ENCODE results near the gene CATSPER1.

CATSPER1 gene

DNA sequence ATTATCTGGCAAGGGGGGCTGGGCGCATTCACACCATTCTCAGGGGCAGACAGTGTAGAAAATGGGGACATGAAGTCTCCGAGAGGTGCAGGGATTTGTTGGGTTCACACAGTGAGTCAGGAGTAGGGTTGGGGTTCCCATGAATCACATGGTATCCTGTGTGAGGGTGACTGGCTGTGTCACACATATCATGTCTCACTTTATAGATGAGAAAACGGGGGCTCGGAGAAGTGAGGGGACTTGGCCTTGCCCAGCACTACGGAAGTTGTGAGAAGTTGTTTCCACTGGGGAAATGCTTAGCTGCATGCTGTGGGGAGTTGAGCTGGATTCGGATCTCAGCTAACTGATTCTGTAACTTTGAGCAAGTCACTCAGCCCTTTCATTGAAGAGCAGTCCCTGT is 18.5 kb upstream of the CATSPER1 start:
- TF ChIP-seq, protein P1, sequence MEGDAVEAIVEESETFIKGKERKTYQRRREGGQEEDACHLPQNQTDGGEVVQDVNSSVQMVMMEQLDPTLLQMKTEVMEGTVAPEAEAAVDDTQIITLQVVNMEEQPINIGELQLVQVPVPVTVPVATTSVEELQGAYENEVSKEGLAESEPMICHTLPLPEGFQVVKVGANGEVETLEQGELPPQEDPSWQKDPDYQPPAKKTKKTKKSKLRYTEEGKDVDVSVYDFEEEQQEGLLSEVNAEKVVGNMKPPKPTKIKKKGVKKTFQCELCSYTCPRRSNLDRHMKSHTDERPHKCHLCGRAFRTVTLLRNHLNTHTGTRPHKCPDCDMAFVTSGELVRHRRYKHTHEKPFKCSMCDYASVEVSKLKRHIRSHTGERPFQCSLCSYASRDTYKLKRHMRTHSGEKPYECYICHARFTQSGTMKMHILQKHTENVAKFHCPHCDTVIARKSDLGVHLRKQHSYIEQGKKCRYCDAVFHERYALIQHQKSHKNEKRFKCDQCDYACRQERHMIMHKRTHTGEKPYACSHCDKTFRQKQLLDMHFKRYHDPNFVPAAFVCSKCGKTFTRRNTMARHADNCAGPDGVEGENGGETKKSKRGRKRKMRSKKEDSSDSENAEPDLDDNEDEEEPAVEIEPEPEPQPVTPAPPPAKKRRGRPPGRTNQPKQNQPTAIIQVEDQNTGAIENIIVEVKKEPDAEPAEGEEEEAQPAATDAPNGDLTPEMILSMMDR (IDR thresholded peaks at IDR 0.05; ENCODE audit: poor library complexity, severe bottlenecking): no peak
- no peak for ATAC-seq (ENCODE audit: low read depth)
- no peaks in the 10 kb centered on the region for H3K27me3 ChIP-seq (ENCODE audit: insufficient read depth, poor library complexity, severe bottlenecking)
- no peak for DNase-seq (ENCODE audit: low spot score)
- no peaks in the 10 kb centered on the region for H3K4me1 ChIP-seq (ENCODE audit: insufficient read depth, poor library complexity, severe bottlenecking)
- H3K36me3 ChIP-seq (ENCODE audit: low read depth): no peaks in the 10 kb centered on the region
- H3K27ac ChIP-seq (ENCODE audit: poor library complexity, severe bottlenecking): no peak overlapping the region
- no peak overlapping the region for H3K4me3 ChIP-seq (ENCODE audit: severe bottlenecking)
- no peaks in the 10 kb centered on the region for H3K9me3 ChIP-seq (ENCODE audit: severe bottlenecking)

DNA sequence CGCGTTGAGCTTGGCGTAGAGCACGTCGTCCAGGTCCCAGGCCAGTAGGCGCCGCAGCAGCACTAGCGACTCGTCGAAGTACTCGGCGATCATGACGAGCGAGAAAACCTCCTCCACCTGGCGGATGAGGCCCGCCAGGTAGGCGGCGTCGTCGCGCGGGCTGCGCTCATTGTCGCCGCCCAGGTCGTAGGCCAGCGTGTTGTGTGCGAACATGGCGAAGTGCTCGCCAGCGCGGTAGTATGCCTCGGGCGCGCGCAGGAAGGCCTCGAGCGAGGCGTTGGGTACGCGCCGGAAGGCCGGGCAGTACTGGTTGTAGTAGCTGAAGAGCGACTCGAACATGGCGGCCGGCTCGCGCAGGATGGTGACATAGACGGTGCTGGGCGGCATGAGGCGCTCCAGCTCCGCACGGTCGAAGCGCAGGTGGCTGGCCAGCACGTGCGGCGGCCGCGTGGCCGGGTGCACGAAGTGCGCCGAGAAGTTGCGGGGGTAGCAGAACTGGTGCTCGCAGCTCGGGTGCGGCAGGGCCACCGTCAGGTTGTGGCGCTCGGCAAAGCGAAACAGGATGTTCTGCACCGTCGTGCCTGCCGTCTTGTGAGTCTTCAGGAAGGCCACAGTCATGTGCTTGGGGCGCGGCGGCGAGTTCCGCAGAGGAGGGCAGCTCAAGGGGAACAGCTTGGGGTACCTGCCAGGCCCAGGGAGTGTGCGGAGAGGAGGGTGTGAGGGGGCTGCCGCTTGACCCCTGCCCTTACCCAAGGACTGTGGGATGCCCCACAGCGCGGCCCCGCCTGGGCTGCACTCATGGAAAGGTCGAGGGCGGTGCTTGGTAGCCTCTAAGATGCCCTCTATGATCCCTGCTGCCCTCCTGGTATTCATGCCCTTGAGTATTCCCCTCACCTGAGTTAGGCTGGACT is 17.0 kb upstream of the CATSPER1 start:
- H3K4me1 ChIP-seq (ENCODE audit: insufficient read depth, poor library complexity, severe bottlenecking): no peaks in the 10 kb centered on the region
- no peaks in the 10 kb centered on the region for H3K27me3 ChIP-seq (ENCODE audit: insufficient read depth, poor library complexity, severe bottlenecking)
- H3K9me3 ChIP-seq (ENCODE audit: severe bottlenecking): no peaks in the 10 kb centered on the region
- no peak for DNase-seq (ENCODE audit: low spot score)
- ATAC-seq (ENCODE audit: low read depth): no peak
- H3K27ac ChIP-seq (ENCODE audit: poor library complexity, severe bottlenecking): no peak overlapping the region
- TF ChIP-seq, protein P1 (IDR thresholded peaks at IDR 0.05; ENCODE audit: poor library complexity, severe bottlenecking): no peak
- H3K36me3 ChIP-seq (ENCODE audit: low read depth): no peaks in the 10 kb centered on the region
- no peak overlapping the region for H3K4me3 ChIP-seq (ENCODE audit: severe bottlenecking)

DNA sequence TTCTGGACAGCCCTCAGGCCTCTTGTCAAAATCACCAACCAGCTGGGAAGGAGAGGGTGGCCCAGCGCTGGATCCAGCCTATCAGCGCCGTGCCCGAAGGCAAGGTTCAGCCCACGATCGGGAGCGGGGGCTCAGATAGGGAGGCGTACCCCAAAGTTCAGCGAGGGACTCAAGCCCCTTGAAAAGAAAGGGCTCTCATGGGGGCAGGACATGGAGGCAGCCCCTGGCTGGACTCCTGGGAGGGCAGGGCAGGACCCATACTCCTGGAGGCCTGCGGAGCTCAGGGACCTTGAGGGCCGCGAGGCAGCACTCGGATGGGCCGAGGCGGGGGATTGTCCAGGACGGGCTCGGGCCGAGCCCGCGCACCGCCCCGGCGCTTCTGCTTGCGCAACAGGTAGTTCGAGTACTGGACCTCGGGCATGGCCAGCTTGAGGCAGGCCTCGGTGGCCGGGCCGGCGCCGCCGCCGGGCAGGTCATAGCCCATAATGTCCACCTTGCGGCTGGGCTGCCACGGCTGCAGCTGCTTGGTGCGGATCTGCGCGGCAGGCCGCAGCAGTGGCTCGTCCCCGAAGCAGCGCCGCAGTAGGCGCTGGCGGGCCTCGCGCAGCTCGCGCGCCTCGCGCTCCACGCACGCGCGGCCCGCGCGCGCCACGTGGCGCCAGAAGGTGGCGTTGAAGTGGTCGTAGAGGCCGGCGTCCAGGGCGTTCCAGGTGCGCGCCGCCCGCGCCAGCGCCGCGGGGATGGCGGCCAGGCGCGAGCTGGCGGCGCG is 16.1 kb upstream of the CATSPER1 start:
- no peaks in the 10 kb centered on the region for H3K9me3 ChIP-seq (ENCODE audit: severe bottlenecking)
- TF ChIP-seq, protein P1 (IDR thresholded peaks at IDR 0.05; ENCODE audit: poor library complexity, severe bottlenecking): no peak
- DNase-seq (ENCODE audit: low spot score) (no peak), ATAC-seq (ENCODE audit: low read depth) (no peak)
- no peaks in the 10 kb centered on the region for H3K4me1 ChIP-seq (ENCODE audit: insufficient read depth, poor library complexity, severe bottlenecking)
- no peak overlapping the region for H3K27ac ChIP-seq (ENCODE audit: poor library complexity, severe bottlenecking)
- no peaks in the 10 kb centered on the region for H3K36me3 ChIP-seq (ENCODE audit: low read depth)
- no peaks in the 10 kb centered on the region for H3K27me3 ChIP-seq (ENCODE audit: insufficient read depth, poor library complexity, severe bottlenecking)
- no peak overlapping the region for H3K4me3 ChIP-seq (ENCODE audit: severe bottlenecking)

DNA sequence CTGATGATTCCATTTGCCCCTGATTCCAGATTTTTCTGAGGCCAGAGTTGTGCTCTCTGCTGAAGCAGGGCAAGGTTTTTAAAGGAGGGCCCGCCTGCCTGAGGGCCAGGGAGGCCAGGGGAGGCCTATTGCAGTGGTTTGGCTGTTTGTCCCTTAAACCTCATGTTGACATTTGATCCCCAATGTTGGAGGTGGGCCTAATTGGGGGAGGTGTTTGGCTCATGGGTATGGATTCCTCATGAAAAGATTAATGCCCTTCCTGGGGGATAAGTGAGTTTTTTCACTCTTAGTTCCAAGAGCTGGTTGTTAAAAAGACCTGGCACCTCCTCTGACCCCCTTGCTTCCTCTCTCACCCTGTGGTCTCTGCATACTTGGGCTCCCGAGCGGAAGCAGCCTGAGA is 13.5 kb upstream of the CATSPER1 start:
- H3K4me1 ChIP-seq (ENCODE audit: insufficient read depth, poor library complexity, severe bottlenecking): no peaks in the 10 kb centered on the region
- TF ChIP-seq, protein P1 (IDR thresholded peaks at IDR 0.05; ENCODE audit: poor library complexity, severe bottlenecking): no peak
- no peak overlapping the region for H3K4me3 ChIP-seq (ENCODE audit: severe bottlenecking)
- DNase-seq (ENCODE audit: low spot score) (no peak), ATAC-seq (ENCODE audit: low read depth) (no peak)
- H3K27me3 ChIP-seq (ENCODE audit: insufficient read depth, poor library complexity, severe bottlenecking): no peaks in the 10 kb centered on the region
- no peaks in the 10 kb centered on the region for H3K36me3 ChIP-seq (ENCODE audit: low read depth)
- H3K27ac ChIP-seq (ENCODE audit: poor library complexity, severe bottlenecking): no peak overlapping the region
- no peaks in the 10 kb centered on the region for H3K9me3 ChIP-seq (ENCODE audit: severe bottlenecking)
